Endothelial cell of umbilical vein (primary cell): ENCODE results near the gene HOXD4.

Experiments used
- CTCF ChIP-seq, 2 donors: IDR thresholded peaks; 1 replicate in 1 of 2; 2 replicates in 1 of 2; pipeline ENCODE4 v1.5.1; 2011; ENCODE audit warnings: low read length in 2 of 2, mild to moderate bottlenecking in 2 of 2, moderate library complexity in 2 of 2, control low read depth in 1 of 2, inconsistent platforms in 1 of 2, low read depth in 1 of 2; ENCODE audit not compliant: insufficient read depth in 1 of 2; ENCODE audit errors: extremely low read depth in 1 of 2
- FOS ChIP-seq: IDR thresholded peaks from 2 replicates; pipeline ENCODE4 v1.6.1; 2011; ENCODE audit warnings: mild to moderate bottlenecking, low read length, moderate library complexity, borderline replicate concordance; ENCODE audit not compliant: insufficient read depth
- POLR2A ChIP-seq: IDR thresholded peaks from 2 replicates; pipeline ENCODE4 v1.6.1; 2012; ENCODE audit warnings: low read depth, mild to moderate bottlenecking, control low read depth, low read length
- POLR2AphosphoS5 ChIP-seq: IDR thresholded peaks from 2 replicates; pipeline ENCODE4 v1.6.1; 2012; ENCODE audit warnings: low read depth, mild to moderate bottlenecking, control low read depth, low read length, moderate library complexity; ENCODE audit not compliant: insufficient read depth

GRCh38 chr2:176114120-176114929, 37.0 kb upstream of the HOXD4 start:
- no peak for TF ChIP-seq CTCF (IDR thresholded peaks at IDR 0.05; ENCODE audit: extremely low read depth in 1 of 2, insufficient read depth in 1 of 2, low read depth in 1 of 2, low read length in 2 of 2)
- no peak for TF ChIP-seq POLR2A
- no peak for TF ChIP-seq POLR2AphosphoS5
- TF ChIP-seq FOS = no peak
